GM18873 (cell line): ENCODE results near the gene NRCAM.
A peak's percentile ranks its signal among the peaks of the same experiment; 100 is the strongest.

ENCODE experiments used
- ATAC-seq: cut with Tn5 transposase; IDR thresholded peaks from one replicate; pipeline ENCODE4 v1.9.1; 2021; ENCODE audit warnings: mild to moderate bottlenecking, moderate library complexity, moderate number of reproducible peaks; ENCODE audit not compliant: unreplicated experiment, low FRiP score

The NRCAM gene

DNA sequence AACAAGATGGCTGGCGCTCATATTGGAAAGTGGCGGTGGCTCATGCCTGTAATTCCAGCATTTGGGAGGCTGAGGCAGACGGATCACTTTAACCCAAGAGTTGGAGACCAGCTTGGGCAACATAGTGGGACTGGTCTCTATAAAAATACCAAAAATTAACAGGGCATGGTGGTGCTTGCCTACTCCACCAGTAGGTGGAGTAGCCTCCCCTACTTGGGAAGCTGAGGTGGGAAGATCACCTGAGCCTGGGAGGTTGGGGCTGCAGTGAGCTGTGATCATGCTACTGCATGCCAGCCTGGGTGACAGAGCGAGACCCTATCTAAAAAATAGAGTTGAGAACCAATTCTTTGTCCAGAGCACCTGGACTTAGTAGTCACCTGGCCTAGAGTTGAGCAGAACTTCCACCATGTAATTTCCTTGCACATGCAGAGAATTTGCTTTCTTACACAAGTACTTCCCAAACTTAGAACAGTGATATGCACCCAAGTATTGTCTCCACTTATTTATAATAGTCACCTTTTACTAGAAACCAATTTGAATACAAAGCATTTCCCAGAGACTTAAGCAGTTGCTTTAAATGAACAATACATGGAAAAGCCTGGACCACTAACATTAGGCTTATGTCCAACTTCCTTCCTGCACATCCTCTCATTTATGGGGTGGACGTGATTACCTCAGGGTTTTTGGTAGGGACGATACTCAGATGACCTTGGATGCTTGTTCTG, 342.0 kb downstream of the NRCAM start:
- no peak for ATAC-seq

GRCh38 chr7:108112683-108113082, 343.6 kb downstream of the NRCAM start:
- no peak for ATAC-seq

DNA sequence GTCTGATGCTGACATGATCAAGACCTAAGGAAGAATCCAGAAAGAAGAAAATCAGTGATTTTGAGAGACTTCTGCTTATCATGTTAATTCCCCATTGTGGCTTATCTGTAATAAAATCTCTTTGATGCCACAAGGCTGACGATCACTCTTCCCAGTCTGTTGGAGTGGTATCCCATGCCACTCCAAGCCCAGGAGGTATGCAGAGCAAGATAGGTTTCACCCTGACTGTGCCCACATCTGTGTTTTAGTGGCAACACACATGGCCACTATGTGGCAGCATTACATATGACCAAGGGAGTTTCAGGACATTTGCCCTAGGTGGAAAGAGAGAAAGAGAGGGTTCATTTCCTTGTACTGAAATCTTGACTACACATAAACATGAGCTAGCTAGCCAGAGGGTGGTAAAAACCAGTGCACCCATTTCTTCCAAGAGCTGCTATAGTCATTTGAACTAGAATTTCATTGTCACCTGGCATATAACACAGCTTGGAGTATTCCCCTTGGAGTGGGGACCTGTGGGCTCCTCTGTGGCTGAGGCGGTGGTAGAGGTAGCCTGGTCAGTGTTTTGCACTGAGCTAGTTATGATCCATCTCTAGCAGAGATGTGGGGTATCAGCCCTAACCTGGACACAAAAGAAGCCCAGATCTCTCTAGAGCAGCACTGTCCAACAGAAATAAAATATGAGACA, 346.9 kb downstream of the NRCAM start:
- ATAC-seq = peak; percentile 49

- ATAC-seq = no peak
Observed at GRCh38 chr7:108108131-108108530, 348.1 kb downstream of the NRCAM start.

DNA sequence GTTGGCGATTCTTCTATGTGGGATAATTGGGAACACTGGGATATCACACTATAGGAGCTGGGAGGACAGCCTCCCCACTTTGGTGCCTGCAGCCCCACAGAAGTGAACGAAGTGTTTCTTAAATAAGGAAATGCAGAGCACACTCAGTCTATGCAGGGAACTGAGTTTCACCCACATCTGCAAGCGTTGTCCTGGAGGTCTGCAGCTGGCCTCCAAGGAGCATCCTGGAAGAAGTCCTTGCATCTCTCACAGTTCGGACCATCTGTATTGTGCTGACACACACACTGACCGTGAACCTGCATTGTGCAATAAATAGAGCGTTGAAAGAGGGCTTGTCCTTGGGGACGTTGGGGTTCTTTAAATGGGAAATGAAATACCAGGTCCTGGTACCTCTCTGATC, 351.9 kb downstream of the NRCAM start:
- no peak for ATAC-seq

DNA sequence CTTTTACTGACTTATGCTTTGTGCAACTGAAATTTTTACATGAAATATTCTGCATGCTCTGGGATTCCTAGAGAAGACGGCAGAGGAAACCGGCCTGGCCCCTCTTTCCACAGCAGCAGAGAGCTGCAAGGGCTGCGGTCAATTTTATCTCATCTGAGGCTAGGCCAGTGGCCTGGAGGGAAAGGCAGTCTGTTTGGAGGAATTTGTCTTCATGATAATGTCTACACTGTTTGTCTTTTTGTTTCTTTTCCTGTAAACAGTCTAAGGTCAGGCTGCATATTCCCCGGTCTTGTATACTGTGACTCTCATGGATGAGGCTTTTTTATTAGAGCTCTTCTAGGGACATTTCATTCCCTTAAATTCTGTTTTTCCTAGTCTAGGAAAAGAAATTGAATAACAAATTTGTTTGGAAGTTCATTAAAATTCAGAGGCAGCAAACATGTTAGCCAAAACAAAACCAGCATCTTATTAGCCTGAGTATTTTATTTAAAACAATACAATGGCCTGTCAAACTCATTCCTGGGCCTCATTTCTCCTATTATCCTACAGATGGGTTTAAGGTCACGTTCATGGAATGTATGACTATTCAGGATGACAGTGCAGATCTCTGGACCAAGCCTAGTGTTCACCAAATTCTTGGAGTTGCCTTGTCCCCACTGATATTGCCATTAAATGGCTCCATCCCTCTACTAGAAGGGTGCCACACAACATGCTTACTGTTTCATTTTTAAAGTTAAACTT, 352.5 kb downstream of the NRCAM start:
- ATAC-seq = no peak

- ATAC-seq = no peak
Observed at GRCh38 chr7:108102671-108103312, 353.4 kb downstream of the NRCAM start.

DNA sequence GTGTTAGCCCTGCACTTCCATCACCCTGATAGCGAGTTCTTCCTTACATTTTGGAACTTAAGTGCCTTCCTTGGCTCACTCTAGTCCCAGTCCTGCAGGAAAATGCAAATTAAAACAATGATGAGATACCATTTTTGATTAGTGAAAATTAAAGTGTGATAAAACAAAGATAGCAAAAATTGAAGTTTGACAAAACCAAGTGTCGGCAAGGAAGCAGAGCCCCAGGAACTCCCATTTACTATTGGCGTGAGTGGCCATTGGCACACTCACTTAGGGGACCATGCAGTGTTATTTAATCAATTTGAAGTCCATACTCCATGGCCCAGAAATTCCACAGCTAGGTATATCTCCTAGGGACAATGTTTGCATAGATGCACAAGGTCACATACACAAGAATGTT, 354.5 kb downstream of the NRCAM start:
- ATAC-seq = no peak

GRCh38 chr7:108099713-108100112, 356.5 kb downstream of the NRCAM start:
- ATAC-seq = no peak

- no peak for ATAC-seq
Observed at GRCh38 chr7:108097703-108098102, 358.5 kb downstream of the NRCAM start.
